Activated CD4-positive, alpha-beta T cell treated with anti-CD3 and anti-CD28 coated beads, Interleukin-2, amount 50 U/mL, for 48 hours (primary cell): Measurements from ENCODE around the gene CRTC2.
A peak's percentile ranks its signal among the peaks of the same experiment; 100 is the strongest.

Source experiments
- DNase-seq, 2 experiments: peaks; one replicate each; pipeline ENCODE4 v3.0.0-alpha.2; 2020

The CRTC2 gene

DNA sequence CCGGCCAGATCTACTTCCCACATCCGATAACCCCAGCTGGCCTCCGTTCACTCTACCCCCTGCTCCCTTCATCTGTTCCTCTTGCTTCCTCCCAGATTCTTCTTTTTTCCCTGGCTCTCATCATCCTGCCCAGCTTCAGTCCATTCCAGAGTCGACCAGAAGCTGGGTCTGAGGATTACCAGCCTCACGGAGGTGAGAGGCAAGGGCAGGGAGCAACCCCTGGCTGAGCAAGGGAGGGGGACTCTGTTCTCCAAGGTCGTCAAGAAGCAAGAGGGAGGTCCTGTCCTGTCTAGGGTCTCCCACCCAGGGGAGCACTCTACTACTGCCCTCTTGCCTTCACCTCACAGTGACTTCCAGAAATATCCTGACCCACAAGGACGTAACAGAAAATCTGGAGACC is 15.1 kb upstream of the CRTC2 start:
- DNase-seq = no peak

GRCh38 chr1:153973071-153973470 is 14.7 kb upstream of the CRTC2 start:
- no peak for DNase-seq

- no peak for DNase-seq
Observed at GRCh38 chr1:153970346-153970745, 11.9 kb upstream of the CRTC2 start.

- no peak for DNase-seq
Observed at GRCh38 chr1:153968972-153969371, 10.6 kb upstream of the CRTC2 start.

GRCh38 chr1:153968408-153968807 is 10.0 kb upstream of the CRTC2 start:
- no peak for DNase-seq

- DNase-seq = no peak
Observed at GRCh38 chr1:153968000-153968363, 9.6 kb upstream of the CRTC2 start.

DNA sequence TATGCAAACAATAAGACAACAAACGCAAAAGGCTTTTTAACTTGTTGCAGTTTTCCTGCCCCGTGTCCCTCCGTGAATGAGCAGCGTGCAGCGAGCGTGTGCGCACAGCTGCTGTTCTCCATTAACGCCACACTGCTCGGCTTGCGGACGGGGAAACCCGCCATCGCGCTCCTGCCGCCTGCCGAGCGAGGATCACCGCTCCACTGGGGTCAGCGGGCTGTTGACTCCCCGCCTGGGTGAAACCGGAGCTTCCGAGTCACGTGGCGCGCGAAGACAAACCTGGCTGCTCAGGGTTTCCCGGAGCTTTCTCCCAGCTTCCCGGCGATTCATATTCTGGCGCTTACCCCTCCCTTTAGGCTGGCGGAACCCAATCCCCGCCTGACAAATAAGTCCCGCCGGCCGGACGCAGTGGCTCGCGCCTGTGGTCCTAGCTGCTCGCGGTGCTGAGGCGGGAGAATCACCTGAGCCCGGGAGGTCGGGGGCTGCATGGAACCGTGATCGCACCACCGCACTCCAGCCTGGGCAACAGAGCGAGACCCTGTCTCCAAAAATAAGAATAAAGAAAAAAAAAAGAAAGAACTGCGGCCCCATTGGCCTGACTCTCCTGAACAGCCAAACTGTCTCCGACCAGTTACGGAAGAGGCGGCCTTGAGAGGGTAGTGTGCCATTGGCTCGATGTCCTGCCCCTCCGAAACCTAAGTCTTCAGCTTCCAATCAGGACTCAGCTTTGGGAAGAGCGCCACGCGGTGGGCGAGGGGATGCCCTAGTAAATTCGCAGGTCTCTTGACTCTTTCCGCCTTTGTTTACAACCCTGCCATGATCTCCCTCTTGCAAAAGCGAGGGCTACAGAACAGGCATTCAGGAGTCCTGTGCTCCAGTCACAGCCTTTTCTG is 8.9 kb upstream of the CRTC2 start, which contains the start of gene CREB3L4:
Gene CREB3L4 (plus strand): TSS at position 796 of the 893 bp plus-strand sequence. CDS start 624 bp downstream, outside the sequence.
- DNase-seq = peak; percentile 79 to 86

GRCh38 chr1:153963850-153964331 is 5.5 kb upstream of the CRTC2 start:
- DNase-seq = no peak

DNA sequence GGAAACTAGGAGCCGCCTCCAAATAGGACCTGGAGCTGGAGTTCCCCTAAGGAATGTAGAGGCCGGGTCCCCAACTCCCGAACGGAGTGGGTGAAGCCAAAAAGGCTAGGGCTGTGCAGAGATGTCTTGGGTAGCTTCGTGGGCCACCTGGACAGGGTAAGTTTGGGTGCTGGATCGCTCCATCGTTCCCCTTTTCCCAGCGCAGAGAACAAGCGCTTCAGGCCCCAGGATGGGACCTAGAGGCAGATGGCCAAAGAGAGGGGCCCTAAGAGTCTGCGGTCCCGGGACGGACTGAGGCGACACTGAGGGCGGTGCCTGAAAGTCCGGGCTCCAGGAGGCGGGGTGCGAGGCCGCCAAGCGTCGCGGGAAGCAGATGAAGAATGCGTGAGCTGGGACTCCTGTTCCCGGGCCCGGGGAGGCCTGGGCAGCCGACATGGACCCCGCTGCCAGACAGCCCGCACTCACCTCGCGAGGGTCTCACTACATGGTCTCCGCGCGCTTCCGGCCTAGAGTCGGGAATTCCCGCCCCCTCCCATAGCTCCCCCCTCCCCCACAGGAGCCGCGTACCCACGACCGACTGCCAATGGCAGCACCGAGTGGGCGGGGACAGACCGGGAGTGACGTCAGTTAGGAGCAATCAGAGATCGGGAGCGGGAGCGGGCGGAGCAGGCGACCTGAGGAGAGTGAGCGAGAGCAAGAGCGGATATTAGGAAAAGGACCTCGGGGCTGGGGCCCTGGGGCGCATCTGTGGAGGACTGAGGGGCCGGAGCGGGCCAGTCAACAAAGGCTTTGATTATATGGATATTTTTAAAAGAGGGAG is 4.8 kb upstream of the CRTC2 start, which contains the start of gene SLC39A1:
Gene SLC39A1 (minus strand): TSS at position 508 of the 820 bp plus-strand sequence. CDS start 822 bp downstream, outside the sequence.
- peak; percentile 99 for DNase-seq

GRCh38 chr1:153962088-153963029 is 3.9 kb upstream of the CRTC2 start:
- no peak for DNase-seq

GRCh38 chr1:153961421-153961820 is 3.0 kb upstream of the CRTC2 start:
- DNase-seq = no peak

- DNase-seq = no peak
Observed at GRCh38 chr1:153960206-153960605, 1.8 kb upstream of the CRTC2 start.

GRCh38 chr1:153959454-153959853 is 1.0 kb upstream of the CRTC2 start:
- no peak for DNase-seq

GRCh38 chr1:153958961-153959260 is 499 bp upstream of the CRTC2 start:
- DNase-seq = no peak

DNA sequence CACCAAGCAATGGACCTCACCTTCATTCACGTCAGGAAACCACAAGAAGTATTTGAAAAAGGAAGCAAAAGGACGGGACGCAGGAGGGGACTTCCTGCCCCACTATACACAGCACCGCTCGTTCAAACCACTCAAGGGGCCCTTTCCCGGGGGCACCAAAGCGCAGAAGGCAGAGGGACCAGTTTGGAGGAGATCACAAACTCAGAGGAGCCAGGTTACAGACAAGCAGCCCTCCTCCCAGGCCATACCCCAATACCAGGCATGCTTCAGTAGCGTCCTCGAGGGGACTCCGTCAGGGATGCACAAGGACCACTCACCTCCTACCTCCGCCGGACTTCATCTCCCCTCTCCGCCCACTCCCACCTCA is 685 bp downstream of the CRTC2 start:
- peak in 1 of 2 experiments; percentile 56 for DNase-seq

- DNase-seq = no peak
Observed at GRCh38 chr1:153956997-153957715, 1.3 kb downstream of the CRTC2 start.

GRCh38 chr1:153954826-153955225 is 3.6 kb downstream of the CRTC2 start:
- no peak for DNase-seq

- DNase-seq = no peak
Observed at GRCh38 chr1:153953859-153954365, 4.5 kb downstream of the CRTC2 start.

GRCh38 chr1:153951801-153952200 is 6.6 kb downstream of the CRTC2 start:
- no peak for DNase-seq

DNA sequence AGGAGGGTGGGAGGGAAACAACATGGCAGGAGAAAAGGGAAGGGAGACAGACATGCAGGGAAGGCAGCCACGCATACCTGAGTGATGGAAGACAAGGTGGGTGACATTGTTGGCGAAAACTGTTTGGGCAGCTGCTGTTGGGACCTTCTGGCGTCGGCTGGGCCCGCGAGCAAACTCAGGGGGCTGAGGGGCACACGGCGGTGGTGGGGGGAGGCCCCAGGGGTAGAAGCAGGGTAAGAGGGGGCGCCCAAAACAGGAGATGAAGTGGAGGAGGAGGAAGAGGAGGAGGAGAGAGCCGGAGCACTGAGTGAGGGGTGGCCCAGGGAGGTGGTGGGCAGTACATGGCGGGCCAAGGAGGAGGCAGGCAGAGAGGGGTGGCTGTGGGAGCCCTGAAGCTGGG is 7.2 kb downstream of the CRTC2 start:
- DNase-seq = no peak

GRCh38 chr1:153946622-153947241 is 11.7 kb downstream of the CRTC2 start, which contains the start of gene DENND4B:
Gene DENND4B, minus strand, starts transcription at chr1:153946718. Its CDS starts 2,344 bp downstream, at chr1:153944374.
- DNase-seq = peak; percentile 76 to 79
